HCT116 (cell line): ENCODE measurements around the gene BCL11A.

Experiments used
- CTCF ChIP-seq, 3 experiments: fragments of 200-600 bp in 1 of 3; sonication (generic) in 1 of 3; IDR thresholded peaks in 2 of 3; conservative IDR thresholded peaks in 1 of 3; 2 replicates each; pipeline ENCODE4 v1.5.1; 2012 to 2017; ENCODE audit warnings: low read depth in 2 of 3, low read length in 2 of 3, antibody characterized with exemption in 1 of 3, borderline replicate concordance in 1 of 3, control low read depth in 1 of 3, mild to moderate bottlenecking in 1 of 3, mixed read lengths in 1 of 3, mixed run types in 1 of 3, moderate library complexity in 1 of 3; ENCODE audit not compliant: insufficient read depth in 1 of 3
- EZH2 ChIP-seq: fragments of 200-600 bp; sonication (generic); IDR thresholded peaks from 2 replicates; pipeline ENCODE4 v1.6.1; 2017; ENCODE audit warnings: antibody characterized with exemption, mixed run types
- EZH2phosphoT487 ChIP-seq: fragments of 200-600 bp; IDR thresholded peaks from 2 replicates; pipeline ENCODE4 v1.6.1; 2018; ENCODE audit warnings: antibody characterized with exemption, borderline replicate concordance
- FOSL1 ChIP-seq: IDR thresholded peaks from 2 replicates; pipeline ENCODE4 v1.6.1; 2012; ENCODE audit warnings: low read depth
- JUND ChIP-seq: IDR thresholded peaks from 2 replicates; pipeline ENCODE4 v1.6.1; 2012
- MAX ChIP-seq: IDR thresholded peaks from 2 replicates; pipeline ENCODE4 v1.6.1; 2012
- POLR2AphosphoS5 ChIP-seq: IDR thresholded peaks from 2 replicates; pipeline ENCODE4 v1.6.1; 2011; ENCODE audit warnings: mild to moderate bottlenecking, low read depth, low read length, moderate library complexity
- RAD21 ChIP-seq: IDR thresholded peaks from 2 replicates; pipeline ENCODE4 v1.6.1; 2012; ENCODE audit warnings: low read depth, mild to moderate bottlenecking
- TCF7L2 ChIP-seq: IDR thresholded peaks from 2 replicates; pipeline ENCODE4 v1.7.0; 2011; ENCODE audit warnings: borderline replicate concordance, inconsistent platforms; ENCODE audit not compliant: insufficient read depth, insufficient read length; ENCODE audit errors: extremely low read depth

- TF ChIP-seq JUND (no peak), EZH2phosphoT487 (no peak), CTCF (IDR thresholded peaks at IDR 0.05 in 2 of 3, conservative IDR thresholded peaks at IDR 0.05 in 1 of 3; ENCODE audit: borderline replicate concordance in 1 of 3, insufficient read depth in 1 of 3, low read depth in 2 of 3, low read length in 2 of 3) (no peak), MAX (no peak), FOSL1 (no peak), EZH2 (no peak), TCF7L2 (no peak), RAD21 (no peak), POLR2AphosphoS5 (no peak)
Observed at GRCh38 chr2:60469536-60470317, 83.7 kb downstream of the BCL11A start.
